ENCODE measurements around the gene MAP1S. TPM values are rescaled to one million over a fixed set of nuclear protein-coding genes. Genes with fewer than 3 reads are reported as not detected.

Gene MAP1S
- total RNA-seq, 1 donor, result 15.1 TPM

DNA sequence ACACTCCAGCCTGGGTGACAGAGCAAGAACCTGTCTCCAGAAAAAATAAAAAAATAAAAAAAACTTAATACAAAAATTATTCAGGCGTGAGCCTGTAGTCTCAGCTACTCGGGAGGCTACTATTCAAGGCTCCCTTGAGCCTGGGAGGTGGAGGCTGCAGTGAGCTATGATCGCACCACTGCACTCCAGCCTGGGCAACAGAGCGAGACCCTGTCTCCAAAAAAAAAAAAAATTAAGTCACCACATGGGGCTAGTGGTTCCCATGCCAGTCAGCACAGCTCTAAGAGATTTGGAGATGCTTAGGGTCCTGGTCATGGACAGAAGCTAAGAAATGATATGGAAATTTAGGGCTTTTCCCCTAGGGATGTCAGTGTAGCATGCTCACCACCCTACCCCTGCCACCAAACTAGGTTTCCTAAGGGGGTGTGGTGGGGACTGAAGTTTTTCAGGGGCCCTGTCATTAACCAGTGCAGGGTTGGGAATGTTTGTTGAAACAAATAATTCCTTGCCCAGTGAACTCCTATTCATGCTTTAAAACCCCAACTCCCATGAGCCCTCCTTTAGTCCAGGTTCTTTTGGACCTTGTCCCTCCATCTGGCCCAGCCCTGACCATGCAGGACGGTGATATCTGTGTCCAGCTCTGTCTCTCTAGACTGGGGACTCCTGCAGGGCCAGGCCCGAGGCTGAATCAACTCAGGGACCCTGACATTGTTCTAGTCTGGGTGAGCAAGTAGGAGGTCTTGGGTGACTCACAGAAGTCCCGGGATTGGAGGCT is 33.8 kb downstream of the MAP1S start:
- no peak for DNase-seq (ENCODE audit: low read depth)

GRCh38 chr19:17753976-17754375 is 34.7 kb downstream of the MAP1S start:
- no peak overlapping the region for H3K4me3 ChIP-seq (ENCODE audit: low read depth, low read length)
- no peak for DNase-seq (ENCODE audit: low read depth)
- TF ChIP-seq CTCF (IDR thresholded peaks at IDR 0.05; ENCODE audit: insufficient read depth, low read depth, low read length), result no peak

More for the DNA sequence above, 33.8 kb downstream of the MAP1S start:
- no peak for TF ChIP-seq CTCF (IDR thresholded peaks at IDR 0.05; ENCODE audit: insufficient read depth, low read depth, low read length)
- H3K4me3 ChIP-seq (ENCODE audit: low read depth, low read length), result no peak overlapping the region

DNA sequence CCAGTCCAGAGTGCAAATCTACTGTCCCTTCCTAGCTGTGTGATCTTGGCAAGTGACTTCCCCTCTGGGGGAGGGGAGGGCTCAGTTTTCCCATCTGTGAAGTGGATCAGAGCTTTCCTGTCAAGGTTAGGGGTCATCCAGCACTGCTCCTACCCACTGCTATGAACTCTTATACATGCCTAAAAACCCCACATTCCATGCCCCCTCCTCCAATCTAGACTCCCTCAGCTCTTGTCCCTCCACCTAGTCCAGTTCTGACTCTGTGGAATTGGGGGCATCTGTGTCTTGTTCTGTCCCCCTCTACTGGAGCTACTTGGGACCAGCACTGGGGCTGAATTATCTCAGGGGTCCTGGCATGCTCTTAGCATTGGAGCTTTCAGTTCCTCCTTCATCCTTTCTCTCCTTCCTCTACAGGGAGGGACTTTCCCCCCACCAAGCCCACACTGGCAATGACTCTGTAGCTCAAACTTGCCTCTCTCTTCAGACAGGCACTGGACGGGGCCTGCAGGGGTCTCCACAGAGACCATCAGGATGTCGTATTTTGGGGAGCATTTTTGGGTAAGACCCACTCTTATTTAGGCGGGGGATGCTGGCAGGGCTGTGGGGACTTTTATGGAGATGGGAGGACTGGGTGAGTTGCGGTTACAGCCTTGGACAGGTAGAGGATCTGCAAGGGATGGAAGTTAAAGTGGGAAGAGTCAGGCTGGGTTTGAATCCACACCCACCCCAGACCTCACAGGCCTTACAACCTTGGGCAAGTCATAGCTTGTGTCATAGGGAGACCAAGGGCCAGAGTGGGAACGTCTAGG is 35.6 kb downstream of the MAP1S start:
- DNase-seq (ENCODE audit: low read depth), result no peak
- no peak for TF ChIP-seq CTCF (IDR thresholded peaks at IDR 0.05; ENCODE audit: insufficient read depth, low read depth, low read length)
- no peak overlapping the region for H3K4me3 ChIP-seq (ENCODE audit: low read depth, low read length)

DNA sequence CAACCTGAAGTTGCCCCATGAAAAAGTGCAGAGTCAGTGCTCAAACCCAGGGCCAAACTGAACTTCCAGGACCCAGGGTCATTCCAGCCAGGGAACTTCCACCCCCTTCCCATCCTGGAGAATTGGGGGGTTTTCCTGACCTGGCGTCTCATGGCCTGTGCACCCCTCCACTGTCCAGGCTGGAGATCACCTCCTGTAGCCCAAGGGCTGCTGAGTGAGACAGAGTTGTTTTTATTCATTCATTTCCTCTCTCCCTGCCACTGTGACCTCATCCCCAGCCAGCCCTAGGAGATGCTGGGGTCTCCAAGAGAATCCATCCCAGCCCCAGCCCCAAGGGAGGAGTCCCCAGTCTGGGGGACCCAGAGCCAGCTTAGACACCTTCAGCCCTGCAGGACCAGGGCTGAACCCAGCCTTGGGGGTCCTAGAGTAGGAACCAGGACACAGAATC is 36.2 kb downstream of the MAP1S start:
- TF ChIP-seq CTCF (IDR thresholded peaks at IDR 0.05; ENCODE audit: insufficient read depth, low read depth, low read length), result no peak
- H3K4me3 ChIP-seq (ENCODE audit: low read depth, low read length), result no peak overlapping the region
- DNase-seq (ENCODE audit: low read depth), result no peak

- no peak overlapping the region for H3K4me3 ChIP-seq (ENCODE audit: low read depth, low read length)
- TF ChIP-seq CTCF (IDR thresholded peaks at IDR 0.05; ENCODE audit: insufficient read depth, low read depth, low read length), result no peak
- peak; percentile 41 for DNase-seq (ENCODE audit: low read depth)
These were observed 36.8 kb downstream of the MAP1S start for GRCh38 chr19:17755977-17756670.

- TF ChIP-seq CTCF (IDR thresholded peaks at IDR 0.05; ENCODE audit: insufficient read depth, low read depth, low read length), result no peak
- no peak overlapping the region for H3K4me3 ChIP-seq (ENCODE audit: low read depth, low read length)
- DNase-seq (ENCODE audit: low read depth), result peak; percentile 58
These were observed 37.8 kb downstream of the MAP1S start for GRCh38 chr19:17757125-17757524.
